Loucy (cell line): ENCODE data around the gene KIFC3.

ENCODE experiments used
- H2AFZ ChIP-seq: fragments of 200-600 bp; sonication (generic); 2 replicates; pipeline ENCODE4 v1.6.0; 2016; ENCODE audit warnings: antibody characterized with exemption, mild to moderate bottlenecking, low read length, moderate library complexity
- H3F3A ChIP-seq: fragments of 200-600 bp; 2 replicates; pipeline ENCODE4 v1.6.0; 2016; ENCODE audit warnings: antibody characterized with exemption, low read depth, mild to moderate bottlenecking
- H3K27me3 ChIP-seq: fragments of 200-600 bp; sonication (generic); 2 replicates; pipeline ENCODE4 v1.6.1; 2014; ENCODE audit warnings: low read length, mild to moderate bottlenecking; ENCODE audit not compliant: insufficient read depth, poor library complexity, severe bottlenecking
- H3K36me3 ChIP-seq: fragments of 200-600 bp; sonication (generic); 2 replicates; pipeline ENCODE4 v1.6.1; 2016; ENCODE audit warnings: low read length; ENCODE audit not compliant: insufficient read depth
- H3K4me1 ChIP-seq: fragments of 200-600 bp; sonication (generic); 2 replicates; pipeline ENCODE4 v1.5.1; 2014; ENCODE audit warnings: low read length, mild to moderate bottlenecking; ENCODE audit not compliant: insufficient read depth, poor library complexity, severe bottlenecking
- H3K4me2 ChIP-seq: fragments of 200-600 bp; sonication (generic); 2 replicates; pipeline ENCODE4 v1.6.0; 2014; ENCODE audit warnings: antibody characterized with exemption, low read length, low read depth, mild to moderate bottlenecking; ENCODE audit not compliant: poor library complexity, severe bottlenecking
- H3K4me3 ChIP-seq: fragments of 200-600 bp; sonication (generic); 2 replicates; pipeline ENCODE4 v1.5.1; 2014; ENCODE audit warnings: low read length, mild to moderate bottlenecking, mixed read lengths; ENCODE audit not compliant: poor library complexity, severe bottlenecking
- H3K79me2 ChIP-seq: fragments of 200-600 bp; sonication (generic); 2 replicates; pipeline ENCODE4 v1.6.1; 2014; ENCODE audit warnings: low read length; ENCODE audit not compliant: insufficient read depth
- H3K9ac ChIP-seq: fragments of 200-600 bp; sonication (generic); 2 replicates; pipeline ENCODE4 v1.6.0; 2014; ENCODE audit warnings: mild to moderate bottlenecking, low read depth, low read length, moderate library complexity; ENCODE audit not compliant: poor library complexity, severe bottlenecking
- H3K9me2 ChIP-seq: fragments of 200-600 bp; sonication (generic); replicated peaks from 2 replicates; pipeline ENCODE4 v1.6.1; 2016; ENCODE audit warnings: low read depth, low read length, mixed read lengths
- H3K9me3 ChIP-seq: fragments of 200-600 bp; sonication (generic); 2 replicates; pipeline ENCODE4 v1.6.1; 2014; ENCODE audit warnings: mild to moderate bottlenecking, antibody characterized with exemption, low read length, low read depth; ENCODE audit not compliant: insufficient read depth
- H4K20me1 ChIP-seq: fragments of 200-600 bp; sonication (generic); 2 replicates; pipeline ENCODE4 v1.6.0; 2014; ENCODE audit warnings: antibody characterized with exemption, low read length, mild to moderate bottlenecking; ENCODE audit not compliant: insufficient read depth, poor library complexity, severe bottlenecking
- EZH2phosphoT487 ChIP-seq: fragments of 200-600 bp; IDR thresholded peaks from 2 replicates; pipeline ENCODE4 v1.6.1; 2018; ENCODE audit warnings: antibody characterized with exemption, mild to moderate bottlenecking, moderate library complexity, borderline replicate concordance
- TF ChIP-seq, protein P1 (sequence below): fragments of 200-600 bp; sonication (generic); conservative IDR thresholded peaks from 2 replicates; pipeline ENCODE4 v1.5.1; 2014; ENCODE audit warnings: mild to moderate bottlenecking, antibody characterized with exemption, low read length

KIFC3 gene

DNA sequence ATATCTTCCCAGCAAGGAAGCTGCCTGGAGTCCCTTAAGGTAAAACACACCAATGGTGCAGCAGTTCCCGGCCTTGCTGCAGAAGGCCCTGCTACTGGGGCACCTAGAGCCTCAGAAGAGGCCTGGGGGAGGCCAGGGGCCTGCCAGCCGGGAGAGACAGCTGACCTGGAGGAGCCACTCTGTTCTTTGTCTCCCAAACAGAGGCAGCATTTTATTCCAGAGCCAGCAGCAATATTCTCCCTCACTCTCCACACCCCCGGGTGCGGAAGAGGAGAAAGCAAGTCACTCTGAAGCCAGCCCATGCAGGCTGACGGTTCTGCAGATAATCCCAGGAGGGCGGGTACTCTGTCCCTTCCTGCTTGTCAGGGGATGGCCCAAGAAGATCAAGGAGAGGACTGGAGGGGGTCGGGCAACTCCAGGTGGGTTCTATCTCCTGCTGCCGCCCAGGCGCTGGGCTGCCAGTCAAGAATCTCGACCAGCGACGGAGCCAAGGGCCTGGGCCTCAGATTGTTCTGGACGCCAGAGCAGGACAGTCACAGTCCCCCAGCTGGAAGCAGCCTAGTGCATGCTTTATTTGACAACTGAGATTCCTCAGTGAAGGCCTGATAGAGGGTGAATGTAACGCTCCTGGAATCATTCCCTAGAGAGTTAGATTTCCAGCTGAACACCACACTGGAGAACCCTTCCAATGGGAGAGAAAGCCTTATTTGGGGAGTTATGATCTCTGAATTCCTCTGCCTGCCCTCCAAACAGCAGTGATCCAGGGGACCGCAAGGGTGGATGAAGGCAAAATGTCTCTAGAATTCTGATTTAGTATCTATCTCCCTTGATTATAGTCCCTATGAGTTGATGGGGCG, 1.1 kb upstream of the KIFC3 start:
- Histone ChIP-seq H3K27me3 (no peaks in the 10 kb centered on the region), H4K20me1 (no peaks in the 10 kb centered on the region), H3K36me3 (no peaks in the 10 kb centered on the region), H3K4me3 (no peak overlapping the region), H3F3A (no peaks in the 10 kb centered on the region; the same call in 1 of the 2 replicates), H3K9me3 (no peaks in the 10 kb centered on the region), H3K4me2 (no peak overlapping the region), H2AFZ (0 out of 2 replicates have a peak overlapping the region, but pooled peaks have one; percentile 30), H3K9ac (no peak overlapping the region), H3K9me2 (no peaks in the 10 kb centered on the region), H3K79me2 (no peaks in the 10 kb centered on the region), H3K4me1 (peaks cover 51% of the 10 kb centered on the region)
- TF ChIP-seq, protein P1, sequence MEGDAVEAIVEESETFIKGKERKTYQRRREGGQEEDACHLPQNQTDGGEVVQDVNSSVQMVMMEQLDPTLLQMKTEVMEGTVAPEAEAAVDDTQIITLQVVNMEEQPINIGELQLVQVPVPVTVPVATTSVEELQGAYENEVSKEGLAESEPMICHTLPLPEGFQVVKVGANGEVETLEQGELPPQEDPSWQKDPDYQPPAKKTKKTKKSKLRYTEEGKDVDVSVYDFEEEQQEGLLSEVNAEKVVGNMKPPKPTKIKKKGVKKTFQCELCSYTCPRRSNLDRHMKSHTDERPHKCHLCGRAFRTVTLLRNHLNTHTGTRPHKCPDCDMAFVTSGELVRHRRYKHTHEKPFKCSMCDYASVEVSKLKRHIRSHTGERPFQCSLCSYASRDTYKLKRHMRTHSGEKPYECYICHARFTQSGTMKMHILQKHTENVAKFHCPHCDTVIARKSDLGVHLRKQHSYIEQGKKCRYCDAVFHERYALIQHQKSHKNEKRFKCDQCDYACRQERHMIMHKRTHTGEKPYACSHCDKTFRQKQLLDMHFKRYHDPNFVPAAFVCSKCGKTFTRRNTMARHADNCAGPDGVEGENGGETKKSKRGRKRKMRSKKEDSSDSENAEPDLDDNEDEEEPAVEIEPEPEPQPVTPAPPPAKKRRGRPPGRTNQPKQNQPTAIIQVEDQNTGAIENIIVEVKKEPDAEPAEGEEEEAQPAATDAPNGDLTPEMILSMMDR, result no peak
- TF ChIP-seq EZH2phosphoT487, result no peak

DNA sequence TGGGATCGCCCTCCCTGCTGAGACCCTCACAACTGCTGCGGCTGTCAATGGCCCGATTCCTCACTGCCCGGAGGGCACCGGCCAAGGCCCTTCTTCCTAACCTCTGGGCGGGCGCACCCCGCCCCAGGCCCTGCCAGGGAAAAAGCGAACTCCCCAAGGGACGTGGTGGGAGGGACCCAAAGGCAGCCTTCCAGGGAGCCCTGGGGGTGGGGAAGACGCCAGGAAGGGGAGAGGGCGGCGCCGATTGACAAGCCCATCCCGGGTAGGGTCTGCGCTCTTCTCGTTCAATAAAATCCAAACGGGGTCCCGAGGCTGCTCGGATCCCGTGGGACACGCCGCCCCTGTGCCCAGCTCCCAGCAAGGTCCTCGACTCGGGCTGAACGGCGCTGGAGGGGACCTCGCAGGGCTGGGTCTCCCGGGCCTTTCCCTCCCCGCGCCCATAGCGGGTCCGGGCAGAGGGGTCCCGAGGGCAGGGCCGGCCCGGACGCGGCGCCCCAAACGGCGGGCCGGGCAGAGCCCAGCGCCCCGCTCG, 416 bp downstream of the KIFC3 start:
- Histone ChIP-seq H3K9me3 (no peaks in the 10 kb centered on the region), H3K9ac (no peak overlapping the region), H3K4me1 (peaks cover 39% of the 10 kb centered on the region), H3F3A (no peaks in the 10 kb centered on the region), H3K4me2 (peak overlapping the region; percentile 21), H4K20me1 (no peaks in the 10 kb centered on the region), H3K79me2 (no peaks in the 10 kb centered on the region), H3K36me3 (no peaks in the 10 kb centered on the region), H3K4me3 (no peak overlapping the region), H3K27me3 (no peaks in the 10 kb centered on the region), H2AFZ (no peak overlapping the region), H3K9me2 (no peaks in the 10 kb centered on the region)
- TF ChIP-seq, protein P1, result no peak
- no peak for TF ChIP-seq EZH2phosphoT487

DNA sequence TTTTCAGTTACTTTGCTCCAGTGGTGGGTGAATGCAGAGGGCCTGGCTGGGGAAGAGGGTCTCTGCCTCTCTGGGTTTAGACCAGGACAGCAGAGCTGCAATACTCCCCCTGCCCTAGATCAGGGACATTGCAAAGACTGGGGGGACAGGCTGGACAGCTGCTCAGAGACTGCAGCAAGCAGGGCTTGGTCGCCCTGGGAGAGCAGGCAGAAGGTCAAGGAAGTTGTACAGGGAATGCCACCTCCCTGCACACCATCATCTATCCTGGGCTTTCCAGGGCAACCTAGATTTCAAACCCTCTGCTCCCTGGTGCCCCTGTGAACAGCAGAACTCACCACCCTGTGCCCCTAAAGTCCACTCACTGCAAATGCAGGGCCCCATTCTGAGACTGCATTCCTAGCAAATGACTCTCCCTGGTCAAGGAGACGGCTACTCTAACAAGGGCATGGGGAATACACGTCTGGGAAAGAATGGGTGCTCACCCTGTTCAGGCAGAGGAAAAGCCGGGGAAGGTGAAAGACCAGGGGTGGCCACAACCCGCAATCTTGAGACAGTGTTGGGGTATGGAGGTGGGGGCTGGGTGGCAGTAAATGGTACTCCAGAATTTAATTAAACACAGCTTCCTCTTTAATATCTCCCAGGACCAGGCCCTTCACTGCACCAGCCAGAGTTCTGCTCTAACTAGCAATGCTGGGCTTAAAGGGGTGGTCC, 1.0 kb downstream of the KIFC3 start:
- no peaks in the 10 kb centered on the region for H3K9me2 ChIP-seq
- no peak overlapping the region for H3K4me3 ChIP-seq
- no peaks in the 10 kb centered on the region for H3K36me3 ChIP-seq
- H3K79me2 ChIP-seq, result no peaks in the 10 kb centered on the region
- H3K9me3 ChIP-seq, result no peaks in the 10 kb centered on the region
- no peak overlapping the region for H3K9ac ChIP-seq
- H2AFZ ChIP-seq, result no peak overlapping the region
- peak overlapping the region; percentile 21 for H3K4me2 ChIP-seq
- no peaks in the 10 kb centered on the region for H4K20me1 ChIP-seq
- no peaks in the 10 kb centered on the region for H3K27me3 ChIP-seq
- TF ChIP-seq, protein P1, result no peak
- no peak for TF ChIP-seq EZH2phosphoT487
- no peaks in the 10 kb centered on the region for H3F3A ChIP-seq
- H3K4me1 ChIP-seq, result peaks cover 34% of the 10 kb centered on the region
